NCI-H510A treated with DMSO at 0.1 percent for 48 hours (cell line): ENCODE results near the gene CHGA.

Experiments
- DNase-seq: peaks from one replicate; lab custom pipeline; 2025; lab: John Stamatoyannopoulos, UW

CHGA gene

GRCh38 chr14:92984082-92984788 lies 61.3 kb downstream of the CHGA start:
- no peak for DNase-seq
